ENCODE data around the gene WDR93. TPM values are rescaled to one million over a fixed set of nuclear protein-coding genes. Genes with fewer than 3 reads are reported as not detected.
"Not testable (repeated sequence)": the region's sequence is repeated elsewhere in the genome, so short reads cannot be mapped to it uniquely, and the experiment has no call there.

The WDR93 gene
- total RNA-seq, 4 donors from 2014 or later: not detected

- no peaks in the 10 kb centered on the region for H3K36me3 ChIP-seq
Measured at GRCh38 chr15:89787944-89788343, 97.3 kb downstream of the WDR93 start.

DNA sequence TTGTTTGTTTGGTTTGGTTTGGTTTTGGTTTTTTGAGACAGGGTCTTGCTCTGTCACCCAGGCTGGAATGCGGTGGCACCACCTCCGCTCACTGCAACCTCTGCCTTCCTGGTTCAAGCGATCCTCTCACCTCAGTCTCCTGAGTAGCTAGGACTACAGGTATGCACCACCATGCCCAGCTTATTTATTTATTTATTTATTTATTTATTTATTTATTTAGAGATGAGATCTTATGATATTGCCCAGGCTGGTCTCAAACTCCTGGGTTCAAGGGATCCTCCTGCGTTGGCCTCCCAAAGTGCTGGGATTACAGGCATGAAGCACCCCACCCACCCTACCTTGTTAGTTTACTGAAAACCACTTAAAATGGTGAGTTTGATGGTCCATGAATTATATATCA, 98.0 kb downstream of the WDR93 start:
- in situ Hi-C loops (cut with MboI; ENCODE audit: low sequenced_read_pairs in 4 of 4); DNase-seq; ATAC-seq; H3K27me3 ChIP-seq; H3K9me3 ChIP-seq; intact Hi-C loops (cut with DNase I; ENCODE audit: low total_unique reads); H3K4me3 ChIP-seq; H3K27ac ChIP-seq; H3K4me1 ChIP-seq; H3K36me3 ChIP-seq: not testable (repeated sequence)

More at GRCh38 chr15:89787944-89788343, 97.3 kb downstream of the WDR93 start:
- no peak overlapping the region for H3K4me3 ChIP-seq
- no peaks in the 10 kb centered on the region for H3K4me1 ChIP-seq
- TF ChIP-seq, protein P1, sequence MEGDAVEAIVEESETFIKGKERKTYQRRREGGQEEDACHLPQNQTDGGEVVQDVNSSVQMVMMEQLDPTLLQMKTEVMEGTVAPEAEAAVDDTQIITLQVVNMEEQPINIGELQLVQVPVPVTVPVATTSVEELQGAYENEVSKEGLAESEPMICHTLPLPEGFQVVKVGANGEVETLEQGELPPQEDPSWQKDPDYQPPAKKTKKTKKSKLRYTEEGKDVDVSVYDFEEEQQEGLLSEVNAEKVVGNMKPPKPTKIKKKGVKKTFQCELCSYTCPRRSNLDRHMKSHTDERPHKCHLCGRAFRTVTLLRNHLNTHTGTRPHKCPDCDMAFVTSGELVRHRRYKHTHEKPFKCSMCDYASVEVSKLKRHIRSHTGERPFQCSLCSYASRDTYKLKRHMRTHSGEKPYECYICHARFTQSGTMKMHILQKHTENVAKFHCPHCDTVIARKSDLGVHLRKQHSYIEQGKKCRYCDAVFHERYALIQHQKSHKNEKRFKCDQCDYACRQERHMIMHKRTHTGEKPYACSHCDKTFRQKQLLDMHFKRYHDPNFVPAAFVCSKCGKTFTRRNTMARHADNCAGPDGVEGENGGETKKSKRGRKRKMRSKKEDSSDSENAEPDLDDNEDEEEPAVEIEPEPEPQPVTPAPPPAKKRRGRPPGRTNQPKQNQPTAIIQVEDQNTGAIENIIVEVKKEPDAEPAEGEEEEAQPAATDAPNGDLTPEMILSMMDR (IDR thresholded peaks at IDR 0.05 in 4 of 5, conservative IDR thresholded peaks at IDR 0.05 in 1 of 5): no peak
- no peak for TF ChIP-seq POLR2A (IDR thresholded peaks at IDR 0.05)
- ATAC-seq (no peak), DNase-seq (no peak)
- no peaks in the 10 kb centered on the region for H3K27me3 ChIP-seq
- in situ Hi-C loops (cut with MboI; ENCODE audit: low sequenced_read_pairs in 4 of 4): no loop called here
- intact Hi-C loops (cut with DNase I; ENCODE audit: low total_unique reads): no loop called here
- H3K27ac ChIP-seq: no peak overlapping the region
- H3K9me3 ChIP-seq: no peaks in the 10 kb centered on the region

DNA sequence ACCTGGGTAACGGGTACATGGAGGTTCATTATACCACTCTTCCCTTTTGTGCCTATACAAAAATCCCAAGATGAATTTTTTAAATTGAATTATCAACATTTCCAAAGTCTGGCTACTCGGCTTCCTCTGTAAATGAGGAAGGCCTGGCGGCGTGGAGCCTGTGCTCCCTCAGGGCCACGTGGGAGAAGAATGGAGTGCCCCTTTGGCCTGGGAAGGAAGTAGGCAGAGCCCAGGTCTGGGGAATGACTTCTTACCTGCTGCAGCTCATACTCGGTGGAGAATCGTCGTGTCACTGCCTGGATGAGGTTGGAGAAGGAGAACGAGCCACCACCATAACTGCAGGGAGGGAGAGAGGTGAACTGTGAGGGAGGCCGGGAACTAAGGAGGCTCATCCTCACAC, 99.6 kb downstream of the WDR93 start:
- H3K27ac ChIP-seq: no peak overlapping the region
- H3K4me3 ChIP-seq: no peak overlapping the region
- H3K4me1 ChIP-seq: peaks cover 0 to 5% of the 10 kb centered on the region in 2 donors
- no peaks in the 10 kb centered on the region for H3K27me3 ChIP-seq
- no peak for DNase-seq
- H3K36me3 ChIP-seq: no peaks in the 10 kb centered on the region
- in situ Hi-C loops (cut with MboI; ENCODE audit: low sequenced_read_pairs in 4 of 4): no loop called here
- no peak for TF ChIP-seq POLR2A (IDR thresholded peaks at IDR 0.05)
- intact Hi-C loops (cut with DNase I; ENCODE audit: low total_unique reads): no loop called here
- H3K9me3 ChIP-seq: no peaks in the 10 kb centered on the region
- ATAC-seq: no peak

DNA sequence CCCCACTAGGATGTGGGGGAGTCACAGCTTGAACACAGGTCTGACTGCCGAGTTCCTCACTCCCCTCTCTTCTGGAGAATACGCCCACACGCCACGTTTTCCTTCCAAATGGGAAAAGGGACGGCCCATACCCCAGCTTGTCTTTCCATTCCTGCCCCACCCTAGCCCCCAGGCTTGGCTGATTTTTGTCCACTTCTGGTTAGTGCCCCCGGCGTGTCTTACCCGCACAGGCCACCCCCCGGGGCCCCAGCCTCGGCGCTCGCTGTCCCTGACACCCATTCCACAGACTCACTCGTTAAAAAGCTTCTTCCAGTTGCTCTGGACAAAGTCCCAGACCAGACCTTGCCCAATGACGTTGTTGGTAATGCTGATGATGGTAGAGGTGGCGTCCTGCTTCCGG, 100.0 kb downstream of the WDR93 start:
- intact Hi-C loops (cut with DNase I; ENCODE audit: low total_unique reads): no loop called here
- ATAC-seq (no peak), DNase-seq (no peak)
- no peak overlapping the region for H3K4me3 ChIP-seq
- H3K4me1 ChIP-seq: peaks cover 0 to 7% of the 10 kb centered on the region in 2 donors
- H3K27me3 ChIP-seq: no peaks in the 10 kb centered on the region
- in situ Hi-C loops (cut with MboI; ENCODE audit: low sequenced_read_pairs in 4 of 4): no loop called here
- no peak overlapping the region for H3K27ac ChIP-seq
- no peaks in the 10 kb centered on the region for H3K9me3 ChIP-seq
- no peak for TF ChIP-seq POLR2A (IDR thresholded peaks at IDR 0.05)
- TF ChIP-seq, protein P1 (IDR thresholded peaks at IDR 0.05 in 4 of 5, conservative IDR thresholded peaks at IDR 0.05 in 1 of 5): no peak
- H3K36me3 ChIP-seq: no peaks in the 10 kb centered on the region

- Histone ChIP-seq H3K27ac (no peak overlapping the region), H3K4me1 (peaks cover 0 to 7% of the 10 kb centered on the region in 2 donors), H3K36me3 (no peaks in the 10 kb centered on the region), H3K9me3 (no peaks in the 10 kb centered on the region), H3K4me3 (no peak overlapping the region), H3K27me3 (no peaks in the 10 kb centered on the region)
- in situ Hi-C loops (cut with MboI; ENCODE audit: low sequenced_read_pairs in 4 of 4) (no loop called here), intact Hi-C loops (cut with DNase I; ENCODE audit: low total_unique reads) (no loop called here)
- ATAC-seq (no peak), DNase-seq (no peak)
- TF ChIP-seq, protein P1 (IDR thresholded peaks at IDR 0.05 in 4 of 5, conservative IDR thresholded peaks at IDR 0.05 in 1 of 5): no peak
- no peak for TF ChIP-seq POLR2A (IDR thresholded peaks at IDR 0.05)
Measured at GRCh38 chr15:89792106-89792805, 101.6 kb downstream of the WDR93 start.

Other genes starting within 250 kb of the WDR93 start
- not detected for gene RHCG, start 194.2 kb upstream of the WDR93 start, total RNA-seq
- not detected for gene TICRR, start 115.3 kb upstream of the WDR93 start, total RNA-seq
- under 1 TPM; 0.19 to 0.66 (median 0.61) TPM for gene KIF7, start 35.3 kb upstream of the WDR93 start, total RNA-seq
- 10 to 100 TPM in 1 of 4 donors, 1 to 10 TPM in 3; 1.8 to 17.9 (median 6.3) TPM for gene PLIN1, start 11.4 kb upstream of the WDR93 start, total RNA-seq
- gene PEX11A, start 57 bp upstream of the WDR93 start, total RNA-seq: 10 to 100 TPM; 10.0 to 46.4 (median 21.8) TPM
- 10 to 100 TPM in 1 of 4 donors, 1 to 10 TPM in 3; 5.3 to 12.6 (median 6.1) TPM for gene MESP1, start 60.4 kb downstream of the WDR93 start, total RNA-seq
- gene MESP2, start 85.5 kb downstream of the WDR93 start, total RNA-seq: not detected
- gene ANPEP, start 124.0 kb downstream of the WDR93 start, total RNA-seq: 1 to 10 TPM; 3.4 to 7.6 (median 5.1) TPM
- gene AP3S2, start 203.2 kb downstream of the WDR93 start, total RNA-seq: 10 to 100 TPM; 48.4 to 82.6 (median 71.3) TPM
- gene ARPIN, start 222.1 kb downstream of the WDR93 start, total RNA-seq: 10 to 100 TPM in 1 of 4 donors, 1 to 10 TPM in 3; 4.8 to 10.9 (median 6.0) TPM